HG03575 (cell line): ENCODE measurements around the gene TESK1.
A peak's percentile ranks its signal among the peaks of the same experiment; 100 is the strongest.
"Not testable (repeated sequence)": the region's sequence is repeated elsewhere in the genome, so short reads cannot be mapped to it uniquely, and the experiment has no call there.

Source experiments
- ATAC-seq: cut with Tn5 transposase; IDR thresholded peaks from one replicate; pipeline ENCODE4 v1.9.1; 2021; ENCODE audit not compliant: unreplicated experiment, insufficient number of reproducible peaks, low FRiP score; ENCODE audit errors: extremely low read depth

Gene TESK1

DNA sequence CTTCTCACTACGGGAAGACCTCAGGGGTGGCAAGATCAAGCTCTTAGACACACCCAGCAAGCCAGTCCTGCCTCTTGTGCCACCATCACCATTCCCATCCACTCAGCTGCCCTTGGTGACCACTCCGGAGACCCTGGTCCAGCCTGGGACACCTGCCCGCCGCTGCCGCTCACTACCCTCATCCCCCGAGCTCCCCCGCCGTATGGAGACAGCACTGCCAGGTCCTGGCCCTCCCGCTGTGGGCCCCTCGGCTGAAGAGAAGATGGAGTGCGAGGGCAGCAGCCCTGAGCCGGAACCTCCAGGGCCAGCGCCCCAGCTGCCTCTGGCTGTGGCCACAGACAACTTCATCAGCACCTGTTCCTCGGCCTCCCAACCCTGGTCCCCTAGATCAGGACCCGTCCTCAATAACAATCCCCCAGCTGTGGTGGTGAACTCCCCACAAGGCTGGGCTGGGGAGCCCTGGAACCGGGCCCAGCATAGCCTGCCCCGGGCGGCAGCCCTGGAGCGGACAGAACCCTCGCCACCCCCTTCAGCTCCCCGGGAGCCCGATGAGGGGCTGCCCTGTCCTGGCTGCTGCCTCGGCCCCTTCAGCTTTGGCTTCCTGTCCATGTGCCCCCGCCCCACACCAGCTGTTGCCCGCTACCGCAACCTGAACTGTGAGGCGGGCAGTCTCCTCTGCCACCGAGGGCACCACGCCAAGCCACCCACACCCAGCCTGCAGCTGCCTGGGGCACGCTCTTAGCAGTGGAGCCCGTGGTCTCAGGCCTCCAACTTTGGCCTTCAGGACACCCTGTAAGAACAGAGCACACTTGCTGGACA, 4.1 kb downstream of the TESK1 start:
- no peak for ATAC-seq

DNA sequence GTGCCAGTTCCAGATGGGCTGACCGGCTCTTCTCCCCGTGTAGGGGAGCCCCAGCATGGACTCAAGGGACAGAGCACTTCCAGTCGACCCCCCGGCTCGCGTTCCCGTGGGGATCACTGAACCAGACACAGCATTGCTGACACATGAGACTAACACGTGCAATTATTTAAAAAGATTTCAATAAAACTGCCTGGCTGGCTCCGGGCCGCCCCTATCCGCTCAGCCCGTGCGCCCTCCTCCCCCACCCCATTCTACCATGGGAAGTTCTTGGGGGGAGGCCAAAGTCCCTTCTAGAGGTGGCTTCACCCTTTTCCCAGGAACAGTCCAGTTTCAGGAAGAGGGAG, 4.7 kb downstream of the TESK1 start:
- no peak for ATAC-seq

DNA sequence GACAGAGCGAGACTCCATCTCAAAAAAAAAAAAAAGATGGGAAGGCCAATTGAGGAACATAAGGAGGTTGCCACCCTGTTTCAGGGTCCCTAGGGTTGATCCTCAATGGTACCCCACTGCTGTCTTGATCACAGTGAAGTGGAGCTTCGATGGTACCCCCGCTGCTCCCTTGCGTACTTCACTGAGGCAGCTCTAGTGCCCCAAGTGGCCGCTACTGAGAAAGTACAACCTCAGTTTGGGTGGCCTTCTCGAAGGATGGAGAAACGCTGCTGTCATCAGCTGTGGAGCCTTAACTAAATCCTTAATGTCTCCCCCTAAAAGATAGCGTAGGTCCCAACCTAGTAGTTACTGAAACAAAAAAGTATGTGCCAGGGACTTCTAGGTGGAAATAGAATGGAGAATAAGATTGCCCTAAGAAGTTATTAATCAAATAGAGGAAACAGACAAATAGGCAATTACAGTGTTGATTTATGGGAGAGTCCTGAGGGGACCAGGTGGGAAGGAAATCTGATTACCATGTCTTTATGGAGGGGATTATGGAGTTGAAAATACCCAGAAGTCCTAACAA, 6.3 kb downstream of the TESK1 start:
- ATAC-seq: no peak

DNA sequence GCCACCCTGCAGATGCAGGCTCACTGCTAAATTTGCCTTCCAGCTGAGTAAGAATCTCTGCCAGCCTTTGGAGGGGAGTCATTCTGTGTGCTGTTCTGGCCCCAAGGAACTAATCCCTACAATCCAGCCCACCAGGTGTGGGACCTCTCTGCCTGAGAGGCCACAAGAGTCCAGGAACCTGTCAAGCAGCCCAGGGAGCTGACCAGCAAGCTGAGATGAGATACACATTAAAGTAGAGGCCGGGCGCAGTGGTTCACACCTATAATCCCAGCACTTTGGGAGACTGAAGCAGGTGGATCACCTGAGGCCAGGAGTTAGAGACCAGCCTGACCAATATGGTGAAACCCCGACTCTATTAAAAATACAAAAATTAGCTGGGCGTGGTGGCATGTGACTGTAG, 7.0 kb downstream of the TESK1 start:
- not testable (repeated sequence) for ATAC-seq

DNA sequence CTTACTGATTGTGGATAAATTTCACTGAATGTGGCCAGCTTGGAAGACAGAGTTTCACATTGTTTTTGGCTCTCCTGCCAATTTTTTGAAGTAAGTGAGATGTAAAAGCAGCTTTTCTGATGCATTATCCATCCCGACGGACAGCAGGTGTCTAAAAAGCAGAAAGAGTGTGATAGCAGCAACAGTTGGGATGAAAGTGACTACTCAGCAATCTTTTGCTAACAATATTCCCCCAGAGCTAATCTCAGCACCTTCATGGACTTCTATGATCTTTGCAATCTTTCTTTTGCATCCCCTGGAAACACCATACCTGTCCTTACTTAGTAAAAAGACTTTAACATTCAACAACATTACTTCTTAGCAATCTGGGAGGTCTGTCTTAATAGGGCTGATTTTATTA, 7.8 kb downstream of the TESK1 start:
- no peak for ATAC-seq

DNA sequence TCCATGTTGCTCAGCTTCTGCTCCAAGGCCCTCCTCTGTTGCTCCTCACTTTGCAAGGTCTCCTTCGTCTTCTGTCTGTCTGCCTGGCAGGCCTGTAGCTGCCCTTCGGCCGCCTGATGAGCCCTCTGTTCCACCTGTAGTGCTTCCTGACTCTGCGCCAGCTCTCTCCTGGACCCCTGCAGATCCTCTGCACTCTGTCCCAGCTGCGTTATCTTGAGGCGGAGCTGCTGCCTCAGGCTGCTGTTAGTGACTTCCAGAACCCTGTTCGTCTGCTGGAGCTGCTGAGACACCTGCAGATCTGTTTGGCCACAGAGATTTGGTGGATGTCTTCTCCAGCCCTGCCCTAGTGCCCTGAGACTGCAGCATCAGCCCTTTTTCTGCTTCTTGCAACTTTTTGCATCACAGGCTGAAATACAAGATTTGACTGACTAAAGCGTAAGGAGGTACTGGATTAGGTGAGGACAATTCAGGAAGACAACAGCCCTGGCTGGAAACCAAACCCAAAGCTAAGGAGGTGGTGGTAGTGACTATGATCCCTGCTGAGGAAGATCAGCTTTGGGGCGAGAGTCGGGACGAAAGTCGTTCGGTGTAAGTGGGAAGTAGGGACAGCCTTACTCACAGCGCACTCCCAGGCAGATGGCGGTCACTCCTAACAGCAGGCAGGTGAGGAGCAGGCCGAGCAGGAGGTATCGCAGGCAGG, 11.1 kb downstream of the TESK1 start:
- no peak for ATAC-seq

DNA sequence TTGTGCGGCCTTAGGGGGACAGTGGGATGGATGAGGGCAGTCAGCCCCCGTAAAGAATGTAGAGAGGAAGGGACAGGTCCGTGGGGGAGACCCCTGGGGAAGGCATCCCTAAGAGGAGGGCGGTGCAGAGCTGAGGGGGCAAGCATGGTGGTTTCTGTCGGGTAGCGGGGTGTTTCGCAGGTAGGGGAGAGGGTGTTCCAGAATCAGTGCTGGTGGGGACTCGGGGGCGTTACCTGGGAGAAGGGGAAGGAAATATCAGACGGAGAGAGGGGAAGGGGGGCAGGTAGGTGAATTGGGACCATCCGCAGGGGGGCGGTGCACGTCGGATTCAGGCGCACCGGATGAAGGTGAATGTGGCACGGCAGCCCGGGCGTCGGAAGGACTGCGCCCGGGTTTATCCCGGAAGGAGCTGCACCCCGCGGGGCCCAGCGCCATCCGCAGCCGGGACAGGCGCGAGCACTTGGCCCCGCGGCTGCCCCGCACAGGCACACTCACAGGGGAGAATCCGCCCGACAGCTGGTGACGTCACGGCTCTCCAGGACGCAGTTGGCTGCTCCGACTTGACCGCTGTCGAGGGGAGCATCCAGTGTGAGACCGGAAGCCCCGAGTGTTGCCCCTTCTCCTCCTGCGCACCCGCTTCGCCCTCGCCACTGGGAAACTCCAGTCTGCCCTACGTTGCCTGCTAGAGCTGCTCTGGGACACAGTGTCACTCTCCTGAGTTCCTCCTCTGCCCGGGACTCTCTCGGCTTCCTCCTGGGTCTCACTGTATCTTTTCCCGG, 11.8 kb downstream of the TESK1 start:
- ATAC-seq: no peak

DNA sequence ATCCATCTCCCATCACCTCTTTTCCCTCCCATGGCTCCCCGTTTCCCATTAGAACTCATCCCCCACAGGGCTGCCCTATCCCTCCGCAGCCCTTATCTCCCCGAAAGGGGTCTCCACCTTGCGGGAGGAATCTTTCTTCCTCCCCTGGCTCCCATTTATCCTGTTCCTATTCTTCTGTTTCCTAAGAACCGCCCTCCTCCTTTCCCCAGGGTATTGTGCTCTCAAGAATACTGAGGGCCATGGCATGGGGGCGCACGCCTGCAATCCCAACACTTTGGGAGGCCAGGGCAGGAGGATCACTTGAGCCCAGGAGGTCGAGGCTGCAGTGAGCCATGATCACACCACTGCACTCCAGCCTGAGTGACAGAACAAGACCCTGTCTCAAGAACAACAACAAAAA, 12.5 kb downstream of the TESK1 start:
- no peak for ATAC-seq

DNA sequence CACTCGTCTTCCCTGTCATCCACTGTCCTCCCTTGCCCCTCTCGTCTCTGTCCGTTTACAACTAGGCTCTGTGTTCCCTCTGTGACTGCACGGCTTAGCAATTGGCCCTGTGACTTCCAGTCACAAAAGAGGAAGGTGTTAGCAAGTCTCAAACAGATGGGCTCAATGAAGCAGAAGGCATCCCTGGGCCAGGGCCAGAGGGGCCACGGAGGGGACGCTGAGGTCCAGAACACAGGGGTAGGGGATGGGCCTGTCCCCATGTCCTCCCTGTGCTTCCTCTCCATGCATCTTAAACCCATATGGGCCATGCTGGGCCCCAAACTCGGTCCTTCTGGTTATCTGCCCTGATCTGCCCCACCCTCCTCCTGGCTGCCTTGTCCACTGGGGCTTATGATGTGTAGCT, 13.3 kb downstream of the TESK1 start, which contains the start of gene CD72:
Gene CD72 (minus strand): TSS at position 89 of the 403 bp plus-strand sequence. CDS start 110 bp downstream, outside the sequence.
- no peak for ATAC-seq

DNA sequence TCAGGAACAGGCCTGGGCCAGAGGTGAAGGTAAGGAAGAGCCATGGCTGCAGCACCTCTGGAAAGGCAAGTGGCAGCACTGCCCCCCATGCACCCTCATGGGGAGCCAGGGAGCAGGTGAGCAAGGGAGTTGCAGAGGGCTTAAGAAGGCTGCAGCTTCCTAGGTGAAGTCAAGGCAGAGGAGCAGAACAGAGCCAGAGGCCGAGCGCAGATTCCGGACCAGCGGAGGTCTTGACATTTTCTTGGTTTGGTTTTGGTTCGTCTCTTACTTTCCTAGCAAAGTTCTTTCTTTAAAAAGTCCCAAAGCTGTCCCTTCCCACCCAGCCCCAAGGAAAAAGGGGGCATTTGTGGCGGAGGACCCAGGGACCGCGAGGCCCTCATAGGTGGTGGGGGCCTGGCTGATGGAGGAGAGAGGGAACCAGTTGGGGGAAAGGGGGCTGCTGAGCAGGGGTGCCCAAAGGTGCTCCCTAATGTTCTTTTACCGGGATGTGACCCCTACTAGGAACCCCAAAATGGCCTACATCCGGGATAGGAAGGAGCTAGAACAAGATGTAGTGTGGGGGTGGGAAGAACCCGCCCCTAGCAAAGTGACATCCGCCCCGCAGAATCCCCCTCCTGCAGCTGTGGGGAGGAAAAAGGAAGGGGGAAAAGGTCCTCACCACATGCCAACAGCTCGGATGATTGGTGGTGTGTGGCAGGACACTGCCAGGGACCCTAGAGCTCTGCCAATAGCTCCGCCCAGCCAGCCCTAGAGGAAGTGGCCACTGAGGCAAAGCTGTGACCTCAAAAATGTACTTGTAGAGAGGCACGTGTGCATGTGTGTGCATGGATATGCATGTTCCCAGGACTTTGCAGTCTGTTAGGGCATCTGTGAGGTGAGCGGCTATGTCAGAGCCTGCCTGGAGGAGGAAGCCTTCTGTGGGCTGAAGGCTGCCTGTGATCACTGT, 14.1 kb downstream of the TESK1 start:
- peak; percentile 32 for ATAC-seq

DNA sequence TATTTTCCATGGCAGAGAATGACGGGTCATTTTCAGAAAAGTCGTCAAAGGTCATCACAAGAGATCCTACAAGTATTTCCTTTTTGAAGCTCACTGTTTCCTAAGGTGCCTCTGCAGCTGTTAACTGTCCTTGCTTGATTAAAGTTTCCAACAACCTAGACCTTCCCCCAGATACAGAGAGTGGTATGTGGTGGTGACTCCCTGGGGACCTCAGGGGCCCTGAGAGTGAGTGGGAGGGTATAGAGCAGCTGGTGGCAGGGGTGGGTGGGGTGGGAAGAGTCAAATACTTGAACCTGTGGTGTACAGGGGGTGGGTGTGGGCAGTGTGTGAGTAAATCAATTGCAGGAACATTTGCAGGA, 14.7 kb downstream of the TESK1 start:
- ATAC-seq: peak; percentile 35

DNA sequence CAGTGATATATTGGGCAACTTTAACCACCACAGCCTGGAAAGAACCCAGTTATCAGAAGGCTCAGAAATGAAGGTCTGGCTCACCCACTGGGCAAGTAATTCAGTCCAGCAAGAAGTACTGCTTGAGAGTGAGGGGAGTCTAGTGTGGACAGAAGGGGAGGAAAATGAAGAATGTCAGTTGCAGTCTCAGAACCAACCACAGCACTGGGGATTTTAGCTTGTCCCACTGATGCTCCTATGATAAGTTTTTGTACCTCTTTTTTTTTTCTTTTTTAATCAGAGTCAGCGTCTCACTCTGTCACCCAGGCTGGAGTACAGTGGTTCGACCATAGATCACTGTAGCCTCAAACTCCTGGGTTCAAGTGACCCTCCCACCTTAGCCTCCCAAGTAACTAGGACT, 22.5 kb downstream of the TESK1 start:
- ATAC-seq: no peak

DNA sequence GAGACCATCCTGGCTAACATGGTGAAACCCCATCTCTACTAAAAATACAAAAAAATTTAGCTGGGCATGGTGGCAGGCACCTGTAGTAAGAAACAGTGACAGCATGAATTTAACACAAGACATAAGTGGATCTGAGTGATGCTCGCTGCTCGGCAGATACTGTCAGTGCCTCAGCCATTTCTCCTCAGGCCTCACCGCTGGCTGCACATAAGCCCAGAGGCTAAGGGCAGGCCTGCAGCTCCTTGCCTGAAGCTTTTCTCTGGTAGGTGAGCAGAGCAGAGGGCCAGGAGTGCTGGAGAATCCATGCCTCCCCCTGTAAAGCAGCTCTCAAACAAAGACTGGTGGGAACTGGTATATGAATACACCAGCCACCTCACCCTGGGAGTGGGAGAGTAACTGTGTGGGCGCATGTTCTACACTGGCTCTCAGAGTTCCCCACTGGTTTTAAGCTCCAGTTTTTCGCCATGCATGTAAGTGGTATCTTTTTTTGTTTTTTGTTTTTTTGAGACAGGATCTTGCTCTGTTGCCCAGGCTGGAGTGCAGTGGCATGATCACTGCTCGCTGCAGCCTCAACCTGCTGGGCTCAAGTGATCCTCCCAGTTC, 23.4 kb downstream of the TESK1 start:
- no peak for ATAC-seq

DNA sequence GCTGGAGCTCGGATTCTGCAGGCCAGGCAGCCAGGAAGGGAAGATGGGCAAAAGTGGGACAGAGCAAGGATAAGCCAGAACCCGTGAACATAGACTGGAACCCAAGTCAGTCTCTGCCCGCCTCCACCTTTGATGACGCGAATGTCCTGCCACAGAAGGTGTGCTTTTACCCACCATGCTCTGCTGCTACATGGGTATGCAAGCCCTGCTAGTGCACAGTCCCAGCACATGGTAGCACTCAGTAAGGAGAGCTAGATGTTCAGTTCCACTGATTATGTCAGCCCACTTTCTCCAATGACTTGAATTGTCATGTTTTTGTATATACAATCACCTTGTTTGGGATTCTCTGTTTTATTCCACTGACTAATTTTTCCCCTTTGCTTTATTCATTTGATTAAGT, 24.5 kb downstream of the TESK1 start:
- no peak for ATAC-seq

DNA sequence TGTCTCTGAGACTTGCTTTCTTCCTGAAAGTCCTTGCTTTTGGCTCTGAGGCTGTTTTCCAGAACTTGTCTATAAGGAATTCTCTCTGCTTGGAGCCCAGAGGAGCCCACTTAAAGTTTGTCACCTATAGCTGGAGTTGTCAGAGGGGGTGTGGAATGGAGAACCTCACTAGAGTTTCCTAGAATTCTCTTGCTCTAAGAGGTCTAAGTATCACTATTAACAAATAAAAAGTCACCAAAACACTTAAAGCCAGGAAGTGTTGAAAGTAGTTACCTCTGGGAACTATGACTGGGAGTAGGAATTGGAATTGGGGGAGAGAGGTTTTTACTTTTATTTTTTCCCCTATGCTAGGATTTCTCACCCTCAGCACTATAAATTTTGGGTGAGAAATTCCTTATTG, 30.7 kb downstream of the TESK1 start:
- no peak for ATAC-seq

DNA sequence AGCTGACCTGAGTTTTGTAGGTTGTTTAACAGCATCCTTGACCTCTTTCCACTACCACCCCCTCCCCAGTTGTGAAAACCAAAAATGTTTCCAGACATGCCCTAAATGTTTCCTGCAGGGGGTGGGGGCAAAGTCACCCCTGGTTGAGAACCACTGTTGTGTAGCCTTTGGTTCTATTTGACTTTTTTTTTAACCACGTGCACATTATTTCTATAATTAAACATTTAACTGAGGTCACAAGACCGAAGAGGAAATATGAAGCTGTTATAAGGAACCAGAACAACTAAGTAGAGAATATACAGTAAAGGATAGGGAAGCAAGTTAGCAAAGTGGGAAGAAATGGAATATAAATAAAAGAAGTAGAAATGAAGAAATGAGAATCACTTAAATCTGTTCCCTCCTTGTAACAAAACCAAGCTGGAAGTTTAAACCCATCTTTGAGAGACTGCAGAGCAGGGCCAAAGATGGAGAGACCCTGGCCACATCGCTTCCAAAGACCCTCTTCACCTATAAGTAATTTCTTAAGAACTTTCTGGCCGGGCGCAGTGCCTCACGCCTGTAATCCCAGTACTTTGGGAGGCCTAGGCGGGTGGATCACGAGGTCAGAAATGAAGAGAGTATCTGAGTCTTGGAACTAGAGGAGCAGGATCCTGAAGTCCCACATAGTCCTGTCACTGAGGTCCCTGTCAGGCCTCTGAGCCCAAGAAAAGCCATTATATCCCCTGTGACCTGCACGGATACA, 31.2 kb downstream of the TESK1 start:
- no peak for ATAC-seq

DNA sequence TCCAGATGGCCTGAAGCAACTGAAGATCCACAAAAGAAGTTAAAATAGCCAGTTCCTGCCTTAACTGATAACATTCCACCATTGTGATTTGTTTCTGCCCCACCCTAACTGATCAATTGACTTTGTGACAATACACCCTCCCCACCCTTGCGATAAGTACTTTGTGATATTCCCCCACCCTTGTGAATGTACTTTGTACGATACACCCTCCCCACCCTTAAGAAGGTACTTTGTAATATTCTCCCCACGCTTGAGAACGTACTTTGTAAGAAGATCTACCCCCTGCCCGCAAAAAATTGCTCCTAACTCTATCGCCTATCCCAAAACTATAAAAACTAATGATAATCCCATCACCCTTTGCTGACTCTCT, 31.8 kb downstream of the TESK1 start:
- not testable (repeated sequence) for ATAC-seq
